A549 (cell line): ENCODE measurements around the gene MRPL55. TPM values are rescaled to one million over a fixed set of nuclear protein-coding genes. Genes with fewer than 3 reads are reported as not detected.

Experiments
- ATAC-seq, 2 experiments: fragments of 200-7000 bp in 1 of 2; fragments of >200 bp in 1 of 2; cut with Nextera tagmentation in 1 of 2; cut with Tn5 transposase in 1 of 2; 3 replicates each; pipeline versions ENCODE4 v1.8.0 to v1.9.1; 2018 to 2020; ENCODE audit warnings: mild to moderate bottlenecking in 1 of 2, moderate library complexity in 1 of 2
- CTCF ChIA-PET: fragments of 300-600 bp; sonication (Branson Sonifier 250); formaldehyde crosslinking; extraction: SDS; loops from one replicate; lab custom pipeline; 2021; ENCODE audit warnings: antibody characterized with exemption, inconsistent platforms; lab: Yijun Ruan, JAX
- POLR2A ChIA-PET: fragments of 350-600 bp; formaldehyde crosslinking; extraction: SDS; loops from one replicate; lab custom pipeline; 2021; ENCODE audit warnings: antibody characterized with exemption, inconsistent platforms; lab: Yijun Ruan, JAX
- DNase-seq, 2 experiments: peaks; one replicate each; pipeline versions ENCODE4 v3.0.0 to v3.0.0-alpha.2; 2011 to 2016; ENCODE audit warnings: low read depth in 1 of 2, low spot score in 1 of 2
- FAIRE-seq: peaks from 2 replicates; lab custom pipeline; 2011; peaks lifted over from hg19 to GRCh38; lab: Jason Lieb, UNC
- H3K27ac ChIP-seq, 2 experiments: fragments of >200 bp; sonication (Bioruptor Twin); formaldehyde crosslinking; 3 replicates each; pipeline ENCODE4 v1.5.1; 2016 to 2017
- H3K4me1 ChIP-seq: fragments of >200 bp; sonication (Bioruptor Twin); formaldehyde crosslinking; 3 replicates; pipeline ENCODE4 v1.6.1; 2016
- H3K4me2 ChIP-seq: fragments of >200 bp; sonication (Bioruptor Twin); formaldehyde crosslinking; 3 replicates; pipeline ENCODE4 v1.6.1; 2016
- H3K4me3 ChIP-seq: fragments of >200 bp; sonication (Bioruptor Twin); formaldehyde crosslinking; 3 replicates; pipeline ENCODE4 v1.5.1; 2016
- H3K9me3 ChIP-seq: fragments of >200 bp; sonication (Bioruptor Twin); formaldehyde crosslinking; 3 replicates; pipeline ENCODE4 v1.6.1; 2016
- ATOH8 ChIP-seq: fragments of 250-450 bp; sonication (Bioruptor Pico); IDR thresholded peaks from 2 replicates; pipeline ENCODE4 v1.5.0; 2020; ENCODE audit warnings: low read depth, mild to moderate bottlenecking, moderate library complexity
- BHLHE40 ChIP-seq: IDR thresholded peaks from 2 replicates; pipeline ENCODE4 v1.6.1; 2012; ENCODE audit warnings: low read depth, low read length, inconsistent platforms
- CBX8 ChIP-seq: fragments of 200-600 bp; sonication (generic); IDR thresholded peaks from 2 replicates; pipeline ENCODE4 v1.6.1; 2016
- CEBPB ChIP-seq, 2 experiments: fragments of >200 bp in 1 of 2; sonication (Bioruptor Twin) in 1 of 2; formaldehyde crosslinking in 1 of 2; IDR thresholded peaks; 2 replicates each; pipeline ENCODE4 v1.6.1; 2012 to 2016
- CTCF ChIP-seq: fragments of >200 bp; sonication (Bioruptor Twin); formaldehyde crosslinking; IDR thresholded peaks from 3 replicates; pipeline ENCODE4 v1.5.1; 2016
- EHMT2 ChIP-seq: fragments of 200-600 bp; sonication (generic); IDR thresholded peaks from 2 replicates; pipeline ENCODE4 v1.6.1; 2016; ENCODE audit warnings: antibody characterized with exemption, low read depth, mild to moderate bottlenecking, moderate library complexity
- FOSB ChIP-seq: fragments of 250-450 bp; sonication (Bioruptor Pico); IDR thresholded peaks from 2 replicates; pipeline ENCODE4 v1.5.0; 2020; ENCODE audit warnings: mild to moderate bottlenecking, moderate library complexity
- FOSL2 ChIP-seq, 2 experiments: fragments of 450-650 bp in 1 of 2; fragments of >200 bp in 1 of 2; sonication (Bioruptor Twin) in 1 of 2; formaldehyde crosslinking; IDR thresholded peaks; 2 replicates each; pipeline versions ENCODE4 v1.5.0 to v1.6.1; 2016 to 2020; ENCODE audit warnings: mild to moderate bottlenecking in 1 of 2, moderate library complexity in 1 of 2
- GATA3 ChIP-seq: IDR thresholded peaks from 2 replicates; pipeline ENCODE4 v1.6.1; 2012; ENCODE audit warnings: borderline replicate concordance
- HDAC2 ChIP-seq: fragments of 200-600 bp; sonication (generic); IDR thresholded peaks from 2 replicates; pipeline ENCODE4 v1.6.1; 2016
- HEYL ChIP-seq: fragments of 250-450 bp; sonication (Bioruptor Pico); IDR thresholded peaks from 2 replicates; pipeline ENCODE4 v1.8.0; 2021; ENCODE audit warnings: mild to moderate bottlenecking, moderate library complexity
- HMGXB4 ChIP-seq: fragments of 250-450 bp; sonication (Bioruptor Pico); IDR thresholded peaks from 2 replicates; pipeline ENCODE4 v1.5.0; 2021; ENCODE audit warnings: mild to moderate bottlenecking, moderate library complexity, borderline replicate concordance
- HOXB13 ChIP-seq: fragments of 250-450 bp; sonication (Bioruptor Pico); IDR thresholded peaks from 2 replicates; pipeline ENCODE4 v1.5.0; 2020; ENCODE audit warnings: low read depth, mild to moderate bottlenecking, moderate library complexity
- JUN ChIP-seq, 2 experiments: fragments of >200 bp; sonication (Bioruptor Twin); formaldehyde crosslinking; IDR thresholded peaks; 2 replicates in 1 of 2; 3 replicates in 1 of 2; pipeline ENCODE4 v1.6.1; 2016 to 2017
- JUNB ChIP-seq: fragments of >200 bp; sonication (Bioruptor Twin); formaldehyde crosslinking; IDR thresholded peaks from 2 replicates; pipeline ENCODE4 v1.6.1; 2016
- KDM5A ChIP-seq: fragments of 200-600 bp; sonication (generic); IDR thresholded peaks from 2 replicates; pipeline ENCODE4 v1.6.1; 2016; ENCODE audit warnings: antibody characterized with exemption, mild to moderate bottlenecking
- MAFK ChIP-seq: fragments of 450-650 bp; IDR thresholded peaks from 2 replicates; pipeline ENCODE4 v1.6.1; 2014; ENCODE audit not compliant: partially characterized antibody
- MAX ChIP-seq: IDR thresholded peaks from 2 replicates; pipeline ENCODE4 v1.6.1; 2012
- MYC ChIP-seq: IDR thresholded peaks from 2 replicates; pipeline ENCODE4 v1.6.1; 2012; ENCODE audit warnings: mild to moderate bottlenecking, inconsistent platforms, low read length, improper control_type of control experiment, borderline replicate concordance
- NFE2L2 ChIP-seq: fragments of 150-350 bp; conservative IDR thresholded peaks from 2 replicates; pipeline ENCODE4 v1.6.1; 2014; ENCODE audit warnings: low read length
- NPAS2 ChIP-seq: fragments of 250-450 bp; sonication (Bioruptor Pico); IDR thresholded peaks from 2 replicates; pipeline ENCODE4 v1.8.0; 2022; ENCODE audit warnings: mild to moderate bottlenecking, moderate library complexity, borderline replicate concordance
- NR3C1 ChIP-seq: fragments of >200 bp; sonication (Bioruptor Twin); formaldehyde crosslinking; IDR thresholded peaks from 3 replicates; pipeline ENCODE4 v1.6.1; 2017
- RCOR1 ChIP-seq: fragments of 150-350 bp; IDR thresholded peaks from 2 replicates; pipeline ENCODE4 v1.6.1; 2014; ENCODE audit warnings: antibody characterized with exemption, low read length, low read depth
- REST ChIP-seq: fragments of 200-600 bp; sonication (generic); IDR thresholded peaks from 2 replicates; pipeline ENCODE4 v1.6.1; 2016; ENCODE audit warnings: antibody characterized with exemption, mild to moderate bottlenecking, moderate library complexity
- SMC3 ChIP-seq: fragments of >200 bp; sonication (Bioruptor Twin); formaldehyde crosslinking; IDR thresholded peaks from 3 replicates; pipeline ENCODE4 v1.6.1; 2018; ENCODE audit warnings: inconsistent platforms
- SREBF2 ChIP-seq: fragments of 450-650 bp; IDR thresholded peaks from 2 replicates; pipeline ENCODE4 v1.6.1; 2014; ENCODE audit warnings: mild to moderate bottlenecking, moderate library complexity
- ZC3H11A ChIP-seq: fragments of 450-650 bp; IDR thresholded peaks from 2 replicates; pipeline ENCODE4 v1.6.1; 2014; ENCODE audit warnings: antibody characterized with exemption, mild to moderate bottlenecking
- ZFP36 ChIP-seq: fragments of 450-650 bp; IDR thresholded peaks from 2 replicates; pipeline ENCODE4 v1.6.1; 2014; ENCODE audit warnings: borderline replicate concordance; ENCODE audit not compliant: partially characterized antibody
- ZSCAN20 ChIP-seq: fragments of 250-450 bp; sonication (Bioruptor Pico); IDR thresholded peaks from 2 replicates; pipeline ENCODE4 v1.8.0; 2022; ENCODE audit warnings: mild to moderate bottlenecking, moderate library complexity
- WGBS: methylation state at CpG from one replicate; pipeline ENCODE4 v1.1.6; 2017; ENCODE audit errors: missing lambda C conversion rate; 5-methylcytosine and 5-hydroxymethylcytosine counted together
- polyA minus RNA-seq: library from RNA; depleted of rRNA, polyadenylated mRNA; stranded (reverse); fragments of >200 nt; gene quantifications from 2 replicates; pipeline ENCODE4 v1.2.3, GENCODE V29; 2011; rRNA and poly(A)+ RNA removed
- polyA plus RNA-seq, 4 experiments: library from polyadenylated mRNA; depleted of rRNA in 3 of 4; stranded (reverse); fragments of >200 nt; fragmentation: RNase III in 1 of 4; extraction: RNeasy Plus Mini Kit Qiagen cat#74134 plus additional on column Dnase treatment in 1 of 4; gene quantifications; 2 replicates in 3 of 4; 3 replicates in 1 of 4; pipeline ENCODE4 v1.2.3, GENCODE V29; 2011 to 2017
- TF ChIP-seq, protein P1 (sequence below): IDR thresholded peaks from 2 replicates; pipeline ENCODE4 v1.6.1; 2012; ENCODE audit warnings: low read depth, borderline replicate concordance

MRPL55 gene
- 54.2 and 59.7 TPM in 2 replicates for polyA plus RNA-seq (2011; rRNA removed)
- 174 and 197 TPM in 2 replicates for polyA plus RNA-seq (2012; cell fraction: cytosol; rRNA removed)
- 155 and 261 TPM in 2 replicates for polyA plus RNA-seq (2012; cell fraction: nucleus; rRNA removed)
- polyA plus RNA-seq (2017; fragmentation: RNase III; extraction: RNeasy Plus Mini Kit Qiagen cat#74134 plus additional on column Dnase treatment) = 74.2 to 80.0 TPM (median 75.6 TPM) in 3 replicates
- polyA minus RNA-seq = 26.8 and 28.5 TPM in 2 replicates

- no peak for FAIRE-seq
- POLR2A ChIA-PET = interaction anchor here (0.6 to 1.8 kb wide), 5 partner anchors 12 to 398 kb away, joined by 3 to 6 read pairs (median 4); partner anchors contain the start of genes GUK1 and IBA57
- peak within 1 kb of the TSS; percentile 90 to 94 for H3K27ac ChIP-seq
- TF ChIP-seq BHLHE40 = no peak
- no peak for TF ChIP-seq NR3C1
- TF ChIP-seq NPAS2 (CRISPR knock-in tag) = no peak
- TF ChIP-seq NFE2L2 = no peak
- TF ChIP-seq SREBF2 = no peak
- TF ChIP-seq FOSL2 (IDR thresholded peaks at IDR 0.05) = no peak
- no peak for TF ChIP-seq FOSL2 (CRISPR knock-in tag; IDR thresholded peaks at IDR 0.05)
- TF ChIP-seq REST = no peak
- no peak for TF ChIP-seq RCOR1
- TF ChIP-seq CTCF = 0 out of 3 replicates have a peak, but pooled peaks have one; percentile 12
- TF ChIP-seq, protein P1, sequence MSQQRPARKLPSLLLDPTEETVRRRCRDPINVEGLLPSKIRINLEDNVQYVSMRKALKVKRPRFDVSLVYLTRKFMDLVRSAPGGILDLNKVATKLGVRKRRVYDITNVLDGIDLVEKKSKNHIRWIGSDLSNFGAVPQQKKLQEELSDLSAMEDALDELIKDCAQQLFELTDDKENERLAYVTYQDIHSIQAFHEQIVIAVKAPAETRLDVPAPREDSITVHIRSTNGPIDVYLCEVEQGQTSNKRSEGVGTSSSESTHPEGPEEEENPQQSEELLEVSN = peak; percentile 8; the same call in 1 of the 2 replicates
- no peak for TF ChIP-seq HMGXB4 (CRISPR knock-in tag)
- no peak for TF ChIP-seq HOXB13 (CRISPR knock-in tag)
- TF ChIP-seq FOSB (CRISPR knock-in tag) = no peak
- TF ChIP-seq CBX8 = no peak
- no peak for TF ChIP-seq HDAC2
- TF ChIP-seq SMC3 = no peak
- no peak for TF ChIP-seq MAFK
- no peak for TF ChIP-seq ZSCAN20 (CRISPR knock-in tag)
- peak; percentile 84 for TF ChIP-seq MAX
- no peak for TF ChIP-seq GATA3
- TF ChIP-seq HEYL = no peak
- TF ChIP-seq KDM5A = peak; percentile 94
- TF ChIP-seq JUN (IDR thresholded peaks at IDR 0.05) = peak in 1 of 2 experiments; percentile 81; a peak in 2 of 5 replicates
- TF ChIP-seq ZC3H11A = no peak
- no peak for TF ChIP-seq ZFP36
- peak in 1 of 2 experiments; percentile 60; a peak in 1 of 4 replicates for TF ChIP-seq CEBPB (IDR thresholded peaks at IDR 0.05)
- no peak for TF ChIP-seq EHMT2
- TF ChIP-seq MYC = no peak
- TF ChIP-seq JUNB = no peak
- TF ChIP-seq ATOH8 (CRISPR knock-in tag) = no peak
Observed at GRCh38 chr1:228109073-228109961, at the start of gene MRPL55. Gene MRPL55 (minus strand): TSS chr1:228109299. CDS start chr1:228108260, 1,039 bp downstream.

More at GRCh38 chr1:228109073-228109961, at the start of gene MRPL55:
- DNase-seq = peak; percentile 86 to 96
- Histone ChIP-seq H3K4me1 (peaks cover 12% of the 10 kb centered on the region; the same call in 2 of the 3 replicates), H3K9me3 (no peaks in the 10 kb centered on the region), H3K4me2 (peak within 1 kb of the TSS; percentile 95), H3K4me3 (peak within 1 kb of the TSS; percentile 98)
- CTCF ChIA-PET = interaction anchor here (0.8 to 2.4 kb wide), 6 partner anchors 14 to 103 kb away, joined by 3 to 23 read pairs (median 4); partner anchors contain the start of gene WNT3A
- peak; percentile 83 to 93 for ATAC-seq
- WGBS = 0% methylated on average over 21 of the region's 66 CpGs
